Thyroid gland (tissue), 4 donors: Measurements from ENCODE around the gene FLOT2. TPM values are rescaled to one million over a fixed set of nuclear protein-coding genes. Genes with fewer than 3 reads are reported as not detected.
"Not testable (repeated sequence)": the region's sequence is repeated elsewhere in the genome, so short reads cannot be mapped to it uniquely, and the experiment has no call there.

Experiments
- DNase-seq, 2 donors: peaks; one replicate each; pipeline ENCODE4 v3.0.0-alpha.2; 2019
- H3K27ac ChIP-seq, 3 donors: fragments of 200-600 bp; sonication (generic); 1 replicate in 2 of 3; 2 replicates in 1 of 3; pipeline ENCODE4 v1.5.1; 2016 to 2019; ENCODE audit warnings: mild to moderate bottlenecking in 1 of 3, moderate library complexity in 1 of 3
- H3K27me3 ChIP-seq: fragments of 200-600 bp; sonication (generic); one replicate; pipeline ENCODE4 v1.5.1; 2019
- H3K36me3 ChIP-seq, 2 donors: fragments of 200-600 bp; sonication (generic); one replicate each; pipeline ENCODE4 v1.5.1; 2016 to 2019
- H3K4me1 ChIP-seq, 2 donors: fragments of 200-600 bp; sonication (generic); one replicate each; pipeline ENCODE4 v1.5.1; 2017 to 2019
- H3K4me3 ChIP-seq, 3 donors: fragments of 200-600 bp; sonication (generic); replicated peaks in 1 of 3; 1 replicate in 2 of 3; 2 replicates in 1 of 3; pipeline ENCODE4 v1.5.1; 2016; ENCODE audit warnings: mild to moderate bottlenecking in 1 of 3
- H3K9me3 ChIP-seq: fragments of 200-600 bp; sonication (generic); one replicate; pipeline ENCODE4 v1.5.1; 2017
- CTCF ChIP-seq, 6 experiments: fragments of 200-600 bp in 3 of 6; fragments of 450-650 bp in 3 of 6; sonication (generic) in 3 of 6; IDR thresholded peaks; one replicate each; pipeline ENCODE4 v1.5.1; 2016 to 2019; ENCODE audit warnings: antibody characterized with exemption in 6 of 6, mild to moderate bottlenecking in 2 of 6, inconsistent platforms in 1 of 6, moderate library complexity in 1 of 6
- POLR2A ChIP-seq, 2 donors: fragments of 450-650 bp; IDR thresholded peaks; one replicate each; pipeline ENCODE4 v1.6.1; 2017; ENCODE audit warnings: antibody characterized with exemption in 2 of 2, mild to moderate bottlenecking in 2 of 2, moderate library complexity in 1 of 2
- WGBS, 2 donors: methylation state at CpG; one replicate each; pipeline ENCODE4 v1.1.5; 2017; 5-methylcytosine and 5-hydroxymethylcytosine counted together
- intact Hi-C: fragments of 100-400 bp; cut with DNase I; formaldehyde crosslinking; loops from one replicate; pipeline ENCODE4 v1.15.1; 2023
- total RNA-seq, 4 donors: library from RNA; depleted of rRNA; stranded (reverse); fragments of >200 nt; gene quantifications; one replicate each; pipeline ENCODE4 v1.2.3, GENCODE V29; 2016

The FLOT2 gene
- total RNA-seq, 4 donors from 2014 or later: 55.0 to 75.0 (median 62.7) TPM

GRCh38 chr17:28879886-28880571 lies 17.5 kb downstream of the FLOT2 start:
- DNase-seq: no peak
- H3K27ac ChIP-seq: no peak overlapping the region
- no peaks in the 10 kb centered on the region for H3K27me3 ChIP-seq
- WGBS, 2 donors: 77 to 80% methylated on average over 8 to 9 of the region's 9 CpGs
- no peaks in the 10 kb centered on the region for H3K4me1 ChIP-seq
- intact Hi-C loops: no loop called here
- H3K9me3 ChIP-seq: no peaks in the 10 kb centered on the region
- H3K36me3 ChIP-seq: peaks cover 49 to 51% of the 10 kb centered on the region in 2 donors
- TF ChIP-seq POLR2A (IDR thresholded peaks at IDR 0.05) (no peak), CTCF (IDR thresholded peaks at IDR 0.05) (no peak)
- H3K4me3 ChIP-seq: no peak overlapping the region

GRCh38 chr17:28878981-28879380 lies 18.6 kb downstream of the FLOT2 start:
- Histone ChIP-seq H3K36me3 (peaks cover 41% of the 10 kb centered on the region in 2 donors), H3K4me1 (no peaks in the 10 kb centered on the region), H3K4me3 (no peak overlapping the region), H3K9me3 (no peaks in the 10 kb centered on the region), H3K27me3 (no peaks in the 10 kb centered on the region), H3K27ac (no peak overlapping the region)
- peak; percentile 9 to 19 for DNase-seq
- WGBS, 2 donors: 88 to 93% methylated on average over 4 of the region's 4 CpGs
- TF ChIP-seq CTCF (IDR thresholded peaks at IDR 0.05): peak in 1 of 6 experiments; percentile 21
- no peak for TF ChIP-seq POLR2A (IDR thresholded peaks at IDR 0.05)
- intact Hi-C loops: no loop called here

DNA sequence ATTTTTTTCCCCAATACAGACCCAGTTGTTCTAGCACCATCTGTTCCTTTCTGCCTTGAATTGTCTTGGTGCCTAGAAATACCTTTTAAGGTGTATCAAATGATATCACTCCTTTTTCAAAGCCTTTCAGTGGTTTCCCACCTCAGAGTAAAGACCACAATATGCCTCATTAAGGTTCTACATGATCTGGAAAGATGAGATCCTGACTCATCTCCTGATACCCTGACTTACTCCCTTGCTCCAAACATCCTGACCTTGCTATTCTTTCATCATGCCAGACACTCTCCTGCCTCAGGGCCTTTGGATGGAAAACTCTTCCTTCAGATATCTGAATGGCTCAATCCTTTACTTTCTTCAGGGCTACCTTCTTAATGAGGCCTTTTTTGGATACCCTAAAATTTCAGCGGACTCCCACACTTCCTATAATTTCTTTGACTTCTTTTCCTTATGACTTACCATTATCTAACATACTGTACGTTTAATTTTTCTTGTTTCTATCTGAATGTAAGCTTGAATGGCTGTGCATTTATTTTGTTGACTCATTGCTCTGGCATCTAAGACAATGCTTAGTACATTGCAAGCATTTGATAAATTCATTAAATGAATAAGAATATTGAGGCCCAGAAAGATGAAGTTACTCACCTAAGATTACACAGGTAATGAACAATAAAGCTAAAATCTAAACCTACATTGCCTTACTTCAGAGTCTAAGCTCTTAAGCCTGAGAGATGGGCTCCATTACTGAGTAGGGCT lies 19.2 kb downstream of the FLOT2 start:
- WGBS, 2 donors: 94 to 95% methylated on average over 2 of the region's 2 CpGs
- TF ChIP-seq CTCF (IDR thresholded peaks at IDR 0.05) (no peak), POLR2A (IDR thresholded peaks at IDR 0.05) (no peak)
- intact Hi-C loops: no loop called here

DNA sequence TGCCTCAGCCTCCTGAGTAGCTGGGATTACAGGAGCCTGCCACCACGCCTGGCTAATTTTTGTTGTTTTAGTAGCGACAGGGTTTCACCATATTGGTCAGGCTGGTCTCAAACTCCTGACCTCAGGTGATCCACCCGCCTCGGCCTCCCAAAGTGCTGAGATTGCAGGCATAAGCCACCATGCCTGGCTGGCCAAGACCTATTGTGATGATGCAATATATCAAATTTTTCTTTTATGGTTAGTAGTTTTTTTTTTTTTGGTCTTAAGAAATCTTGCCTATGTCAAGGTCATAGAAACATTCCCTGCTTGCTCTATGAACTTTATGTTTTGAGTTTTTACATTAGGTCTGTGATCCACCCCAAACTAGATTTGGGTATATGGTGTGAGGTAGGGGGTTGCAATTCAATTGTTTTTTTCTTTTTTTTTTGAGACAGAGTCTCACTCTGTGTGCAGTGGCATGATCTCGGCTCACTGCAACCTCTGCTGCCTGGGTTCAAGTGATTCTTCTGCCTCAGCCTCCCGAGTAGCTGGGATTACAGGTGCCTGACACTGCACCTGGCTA lies 20.3 kb downstream of the FLOT2 start:
- H3K36me3 ChIP-seq: peaks cover 30 to 32% of the 10 kb centered on the region in 2 donors
- intact Hi-C loops, H3K4me3 ChIP-seq, H3K27me3 ChIP-seq, H3K4me1 ChIP-seq, DNase-seq, H3K27ac ChIP-seq, H3K9me3 ChIP-seq: not testable (repeated sequence)
- 78 to 81% methylated on average over 6 of the region's 6 CpGs for WGBS, 2 donors

More for the DNA sequence above, 19.2 kb downstream of the FLOT2 start:
- no peak for DNase-seq
- Histone ChIP-seq H3K4me1 (no peaks in the 10 kb centered on the region), H3K36me3 (peaks cover 37 to 40% of the 10 kb centered on the region in 2 donors), H3K27me3 (no peaks in the 10 kb centered on the region), H3K9me3 (no peaks in the 10 kb centered on the region), H3K27ac (no peak overlapping the region), H3K4me3 (no peak overlapping the region)

GRCh38 chr17:28875848-28876550 lies 21.5 kb downstream of the FLOT2 start:
- TF ChIP-seq CTCF (IDR thresholded peaks at IDR 0.05) (no peak), POLR2A (IDR thresholded peaks at IDR 0.05) (no peak)
- Histone ChIP-seq H3K9me3 (no peaks in the 10 kb centered on the region), H3K36me3 (peaks cover 18 to 20% of the 10 kb centered on the region in 2 donors), H3K27ac (no peak overlapping the region), H3K4me3 (no peak overlapping the region), H3K4me1 (no peaks in the 10 kb centered on the region), H3K27me3 (no peaks in the 10 kb centered on the region)
- 48 to 76% methylated on average over 1 of the region's 1 CpG for WGBS, 2 donors
- DNase-seq: no peak
- intact Hi-C loops: no loop called here
